NCI-H1436 (cell line): ENCODE measurements around the gene ACP4.

Experiments
- DNase-seq: peaks from one replicate; lab custom pipeline; 2025; lab: John Stamatoyannopoulos, UW

Gene ACP4

GRCh38 chr19:50823389-50824042 lies 33.3 kb downstream of the ACP4 start, which contains the start of gene KLK1:
Gene KLK1, minus strand, starts transcription at chr19:50823787. Its CDS starts 39 bp downstream, at chr19:50823748.
- no peak for DNase-seq

GRCh38 chr19:50826492-50827240 lies 36.5 kb downstream of the ACP4 start:
- DNase-seq: no peak

GRCh38 chr19:50827476-50827875 lies 37.3 kb downstream of the ACP4 start:
- no peak for DNase-seq

- no peak for DNase-seq
These were observed 39.6 kb downstream of the ACP4 start for GRCh38 chr19:50829801-50830200.

GRCh38 chr19:50830266-50831025 lies 40.2 kb downstream of the ACP4 start:
- DNase-seq: no peak

- no peak for DNase-seq
These were observed 40.8 kb downstream of the ACP4 start for GRCh38 chr19:50831026-50831396.

GRCh38 chr19:50832666-50833065 lies 42.5 kb downstream of the ACP4 start:
- no peak for DNase-seq

GRCh38 chr19:50833117-50833801 lies 43.0 kb downstream of the ACP4 start, which contains the start of gene KLK15:
Gene KLK15, minus strand, starts transcription at chr19:50833574. Its CDS starts 2,082 bp downstream, at chr19:50831492.
- DNase-seq: no peak

GRCh38 chr19:50833802-50834167 lies 43.6 kb downstream of the ACP4 start:
- DNase-seq: no peak

- no peak for DNase-seq
These were observed 45.0 kb downstream of the ACP4 start for GRCh38 chr19:50835103-50835784.

- DNase-seq: peak; percentile 82
These were observed 45.7 kb downstream of the ACP4 start for GRCh38 chr19:50835785-50836542.

- no peak for DNase-seq
These were observed 46.5 kb downstream of the ACP4 start for GRCh38 chr19:50836543-50837195.

GRCh38 chr19:50837300-50837699 lies 47.1 kb downstream of the ACP4 start:
- peak; percentile 51 for DNase-seq

GRCh38 chr19:50838239-50838638 lies 48.0 kb downstream of the ACP4 start:
- peak; percentile 27 for DNase-seq

GRCh38 chr19:50839712-50840655 lies 49.8 kb downstream of the ACP4 start:
- DNase-seq: no peak

GRCh38 chr19:50842130-50842529 lies 51.9 kb downstream of the ACP4 start:
- no peak for DNase-seq

- no peak for DNase-seq
These were observed 53.0 kb downstream of the ACP4 start for GRCh38 chr19:50843205-50843604.

GRCh38 chr19:50843701-50844221 lies 53.5 kb downstream of the ACP4 start:
- no peak for DNase-seq
